K562 (cell line): ENCODE data around the gene ZNF587. TPM values are rescaled to one million over a fixed set of nuclear protein-coding genes. Genes with fewer than 3 reads are reported as not detected.
"Not testable (repeated sequence)": the region's sequence is repeated elsewhere in the genome, so short reads cannot be mapped to it uniquely, and the experiment has no call there.

Experiments used
- ATAC-seq: fragments of 200-7000 bp; cut with Tn5 transposase; 3 replicates; pipeline ENCODE4 v1.9.1; 2020; ENCODE audit warnings: moderate library complexity
- BruUV-seq: library from RNA; stranded (reverse); fragments of 400-500 nt; replicated peaks from 2 replicates; lab custom pipeline; 2021; lab: Mats Ljungman, UMichigan
- CTCF ChIA-PET: fragments of 300-600 bp; formaldehyde crosslinking; extraction: SDS; loops from one replicate; lab custom pipeline; 2021; ENCODE audit warnings: low intra/inter-chr PET ratio; lab: Yijun Ruan, JAX
- POLR2A ChIA-PET: fragments of 300-600, 350-650 bp; sonication (Branson Sonifier 250); formaldehyde crosslinking; extraction: SDS; loops from one replicate; lab custom pipeline; 2021; ENCODE audit warnings: antibody characterized with exemption, inconsistent platforms; lab: Yijun Ruan, JAX
- DNase-seq, 4 experiments: peaks; one replicate each; pipeline versions ENCODE4 v3.0.0 to v3.0.0-alpha.2; 2011 to 2018; ENCODE audit warnings: low spot score in 3 of 4, mixed read lengths in 3 of 4; ENCODE audit errors: extremely low read depth in 1 of 4
- FAIRE-seq: peaks from 2 replicates; lab custom pipeline; 2011; peaks lifted over from hg19 to GRCh38; lab: Jason Lieb, UNC
- H2AFZ ChIP-seq: 2 replicates; pipeline ENCODE4 v1.6.0; 2011; ENCODE audit warnings: low read depth, low read length, control low read depth, inconsistent platforms
- H3K27ac ChIP-seq: fragments of 200-600 bp; 3 replicates; pipeline ENCODE4 v1.8.0; 2011; ENCODE audit warnings: low read depth, mild to moderate bottlenecking, control low read depth, inconsistent platforms, low read length, moderate library complexity, mixed read lengths; ENCODE audit errors: extremely low read depth
- H3K27me3 ChIP-seq, 2 experiments: fragments of 300-600 bp in 1 of 2; 2 replicates in 1 of 2; 3 replicates in 1 of 2; pipeline versions ENCODE4 v1.6.0 to v1.8.0; 2011; ENCODE audit warnings: inconsistent platforms in 2 of 2, low read length in 2 of 2, mild to moderate bottlenecking in 1 of 2, mixed read lengths in 1 of 2, moderate library complexity in 1 of 2; ENCODE audit not compliant: control insufficient read depth in 2 of 2, insufficient read depth in 2 of 2
- H3K36me3 ChIP-seq: fragments of 300-600 bp; 3 replicates; pipeline ENCODE4 v1.8.0; 2011; ENCODE audit warnings: mild to moderate bottlenecking, low read length, inconsistent platforms; ENCODE audit not compliant: control insufficient read depth, insufficient read depth
- H3K4me1 ChIP-seq, 2 experiments: fragments of 200-600 bp in 1 of 2; replicated peaks in 1 of 2; 2 replicates in 1 of 2; 3 replicates in 1 of 2; pipeline versions ENCODE4 v1.5.1 to v1.8.0; 2011; ENCODE audit warnings: inconsistent platforms in 2 of 2, low read length in 2 of 2, mild to moderate bottlenecking in 1 of 2, mixed read lengths in 1 of 2, moderate library complexity in 1 of 2; ENCODE audit not compliant: control insufficient read depth in 2 of 2, insufficient read depth in 2 of 2
- H3K4me2 ChIP-seq: 2 replicates; pipeline ENCODE4 v1.6.1; 2011; ENCODE audit warnings: low read length, control low read depth, inconsistent platforms, mixed read lengths; ENCODE audit not compliant: insufficient read depth
- H3K4me3 ChIP-seq: fragments of 200-600 bp; sonication (generic), shearing (Covaris generic); 2 replicates; pipeline ENCODE4 v1.5.1; 2016; ENCODE audit warnings: control low read depth, inconsistent platforms
- H3K79me2 ChIP-seq: fragments of 200-600 bp; 3 replicates; pipeline ENCODE4 v1.8.0; 2011; ENCODE audit warnings: low read length, inconsistent platforms; ENCODE audit not compliant: control insufficient read depth, insufficient read depth
- H3K9ac ChIP-seq, 2 experiments: 2 replicates each; pipeline versions ENCODE4 v1.6.0 to v1.6.1; 2011; ENCODE audit warnings: low read depth in 2 of 2, low read length in 2 of 2, control low read depth in 1 of 2, inconsistent platforms in 1 of 2, mild to moderate bottlenecking in 1 of 2, mixed read lengths in 1 of 2; ENCODE audit not compliant: insufficient read depth in 1 of 2
- H3K9me1 ChIP-seq: one replicate; pipeline ENCODE4 v1.6.0; 2011; ENCODE audit warnings: inconsistent platforms, mild to moderate bottlenecking, low read length, moderate library complexity; ENCODE audit not compliant: control insufficient read depth, insufficient read depth
- H3K9me3 ChIP-seq: replicated peaks from 2 replicates; pipeline ENCODE4 v1.5.1; 2011; ENCODE audit warnings: low read depth, low read length, inconsistent platforms; ENCODE audit not compliant: control insufficient read depth, insufficient read depth
- H4K20me1 ChIP-seq: replicated peaks from 2 replicates; pipeline ENCODE4 v1.6.1; 2011; ENCODE audit warnings: low read length, inconsistent platforms, mixed read lengths; ENCODE audit not compliant: control insufficient read depth, insufficient read depth
- NR1H2 ChIP-seq: sonication (generic); formaldehyde crosslinking; IDR thresholded peaks from 2 replicates; pipeline ENCODE4 v1.4.0; 2020; ENCODE audit warnings: mild to moderate bottlenecking, missing genetic modification reagents
- ZNF282 ChIP-seq: sonication (generic); formaldehyde crosslinking; IDR thresholded peaks from 2 replicates; pipeline ENCODE4 v1.8.1; 2023; ENCODE audit warnings: missing genetic modification reagents
- WGBS: fragments of 100-300 bp; shearing (Covaris generic); methylation state at CpG from one replicate; pipeline ENCODE4 v1.1.6; 2016; ENCODE audit warnings: low coverage, mixed read lengths; ENCODE audit not compliant: insufficient coverage; ENCODE audit errors: missing lambda C conversion rate; 5-methylcytosine and 5-hydroxymethylcytosine counted together
- in situ Hi-C: fragments of 300-500 bp; cut with MboI; formaldehyde crosslinking; loops from 4 replicates; pipeline ENCODE4 v1.15.0; 2018; ENCODE audit warnings: inconsistent platforms, mixed read lengths
- intact Hi-C: fragments of 100-400 bp; cut with micrococcal nuclease; formaldehyde crosslinking; loops from 2 replicates; pipeline ENCODE4 v1.14.2; 2022
- polyA plus RNA-seq, 8 experiments: library from polyadenylated mRNA; depleted of rRNA in 4 of 8; stranded (reverse) in 5 of 8; unstranded in 3 of 8; fragments of >200 nt; fragmentation: Nextera tagmentation in 2 of 8; fragmentation: Illumina TruSeq in 1 of 8; extraction: Ambion mirVana in 2 of 8; extraction: Trizol in 1 of 8; gene quantifications; 2 replicates each; pipeline versions ENCODE4 v1.2.1 to v1.2.3, GENCODE V29; 2011 to 2014; ENCODE audit warnings: inconsistent platforms in 1 of 8, missing spikeins in 1 of 8
- total RNA-seq, 7 experiments: library from RNA; depleted of rRNA in 6 of 7; stranded (reverse); fragments of >200 nt in 6 of 7; fragmentation: Illumina TruSeq in 2 of 7; extraction: Trizol in 2 of 7; gene quantifications; 2 replicates each; pipeline versions ENCODE4 v1.2.1 to v1.2.3, GENCODE V29; 2011 to 2021; ENCODE audit warnings: low replicate concordance in 1 of 7

The ZNF587 gene
- total and polyA plus RNA-seq, 9 of the 15 experiments (the other 6 are each of a cell fraction or from before 2014, with no cell fraction given), result 3.2 to 42.0 (median 24.9) TPM

- H2AFZ ChIP-seq, result no peak overlapping the region
- no peak for DNase-seq
- H4K20me1 ChIP-seq, result 0 out of 2 replicates have a peak, but pooled peaks cover 2% of the 10 kb centered on the region
- no peak overlapping the region for H3K4me3 ChIP-seq
- H3K27me3 ChIP-seq, result no peaks in the 10 kb centered on the region
- peaks cover 36% of the 10 kb centered on the region for H3K79me2 ChIP-seq
- ATAC-seq, result no peak
- no peaks in the 10 kb centered on the region for H3K9me1 ChIP-seq
- H3K4me1 ChIP-seq, result no peaks in the 10 kb centered on the region
- H3K9me3 ChIP-seq, result no peaks in the 10 kb centered on the region
- intact Hi-C loops, result no loop called here
- TF ChIP-seq NR1H2 (CRISPR knock-in tag), result no peak
- no peak for TF ChIP-seq ZNF282 (CRISPR knock-in tag)
- POLR2A ChIA-PET, result no interaction called here
- H3K36me3 ChIP-seq, result peaks cover 70% of the 10 kb centered on the region; the same call in 2 of the 3 replicates
- CTCF ChIA-PET, result no interaction called here
- in situ Hi-C loops, result no loop called here
- WGBS, result 85% methylated on average over 6 of the region's 6 CpGs
- H3K27ac ChIP-seq, result no peak overlapping the region
- no TSS peak for BruUV-seq
- no peak overlapping the region for H3K4me2 ChIP-seq
- no peak overlapping the region for H3K9ac ChIP-seq
- no peak for FAIRE-seq
Observed at GRCh38 chr19:57841122-57841763, 8.4 kb upstream of the ZNF587 start.

- intact Hi-C loops, H3K9me3 ChIP-seq, ATAC-seq, in situ Hi-C loops, H4K20me1 ChIP-seq, FAIRE-seq, H2AFZ ChIP-seq, H3K9me1 ChIP-seq, H3K4me3 ChIP-seq, DNase-seq, H3K27me3 ChIP-seq, H3K9ac ChIP-seq, H3K4me2 ChIP-seq, H3K4me1 ChIP-seq, BruUV-seq, H3K27ac ChIP-seq, CTCF ChIA-PET: not testable (repeated sequence)
- 94% methylated on average over 3 of the region's 3 CpGs for WGBS
- H3K36me3 ChIP-seq, result peaks cover 45% of the 10 kb centered on the region; the same call in 2 of the 3 replicates
- POLR2A ChIA-PET, result interaction anchor here (0.7 to 1.2 kb wide), 2 partner anchors 15 to 393 kb away, joined by 3 to 4 read pairs; no protein-coding TSS in a partner anchor
- peaks cover 54% of the 10 kb centered on the region for H3K79me2 ChIP-seq
Observed at GRCh38 chr19:57847164-57847563, 2.5 kb upstream of the ZNF587 start.
